Measurements from ENCODE around the gene FADD.

GRCh38 chr11:70233962-70234361, 30.9 kb downstream of the FADD start:
- no peak for TF ChIP-seq CTCF (IDR thresholded peaks at IDR 0.05)
- TF ChIP-seq POLR2A (IDR thresholded peaks at IDR 0.05): no peak

Data from lower leg skin (tissue), 3 donors.